ENCODE data around the gene R3HDM2. TPM values are rescaled to one million over a fixed set of nuclear protein-coding genes. Genes with fewer than 3 reads are reported as not detected.
A peak's percentile ranks its signal among the peaks of the same experiment; 100 is the strongest.
"Not testable (repeated sequence)": the region's sequence is repeated elsewhere in the genome, so short reads cannot be mapped to it uniquely, and the experiment has no call there.

Gene R3HDM2
- total RNA-seq, 2 experiments from 2014 or later, result 53.8 to 82.4 TPM

DNA sequence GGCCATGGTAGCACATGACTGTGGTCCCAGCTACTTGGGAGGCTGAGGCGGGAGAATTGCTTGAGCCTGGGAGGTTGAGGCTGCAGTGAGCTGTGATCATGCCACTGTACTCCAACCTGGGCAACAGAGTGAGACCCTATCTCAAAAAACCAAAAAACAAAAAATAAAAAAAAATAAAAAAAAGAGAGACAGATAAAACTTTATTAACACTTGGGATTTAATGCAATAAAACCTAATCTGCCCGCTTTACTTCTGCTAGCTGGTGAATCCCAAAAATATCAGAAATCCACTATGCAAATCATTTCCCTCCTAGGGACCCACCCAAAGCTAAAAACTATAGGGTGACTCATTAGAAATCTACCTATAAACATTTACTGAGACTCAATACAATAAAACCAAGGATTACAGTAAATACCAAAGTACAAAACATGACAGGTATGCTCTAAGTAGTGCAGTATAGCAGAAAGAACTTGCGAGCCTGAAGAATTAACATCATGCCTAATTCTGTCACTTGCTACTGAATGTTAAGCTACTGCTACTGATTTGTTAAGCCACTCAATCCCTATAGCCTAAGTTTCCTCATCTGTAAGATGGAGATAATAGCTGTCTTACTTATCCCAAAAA is 129.8 kb downstream of the R3HDM2 start:
- ATAC-seq (no peak), DNase-seq (no peak)
- no peaks in the 10 kb centered on the region for H3K27me3 Mint-ChIP-seq
- no peaks in the 10 kb centered on the region for H3K4me1 Mint-ChIP-seq
- H3K4me3 Mint-ChIP-seq, result no peak overlapping the region
- peaks cover 20% of the 10 kb centered on the region for H3K36me3 Mint-ChIP-seq
- no peak overlapping the region for H3K27ac Mint-ChIP-seq
- H3K9me3 Mint-ChIP-seq (ENCODE audit: low read depth), result no peaks in the 10 kb centered on the region
- CTCF ChIA-PET, result interaction anchor here (0.6 to 1.5 kb wide), 4 partner anchors 15 to 158 kb away, joined by 3 to 6 read pairs (median 4); partner anchors contain the start of gene GLI1

DNA sequence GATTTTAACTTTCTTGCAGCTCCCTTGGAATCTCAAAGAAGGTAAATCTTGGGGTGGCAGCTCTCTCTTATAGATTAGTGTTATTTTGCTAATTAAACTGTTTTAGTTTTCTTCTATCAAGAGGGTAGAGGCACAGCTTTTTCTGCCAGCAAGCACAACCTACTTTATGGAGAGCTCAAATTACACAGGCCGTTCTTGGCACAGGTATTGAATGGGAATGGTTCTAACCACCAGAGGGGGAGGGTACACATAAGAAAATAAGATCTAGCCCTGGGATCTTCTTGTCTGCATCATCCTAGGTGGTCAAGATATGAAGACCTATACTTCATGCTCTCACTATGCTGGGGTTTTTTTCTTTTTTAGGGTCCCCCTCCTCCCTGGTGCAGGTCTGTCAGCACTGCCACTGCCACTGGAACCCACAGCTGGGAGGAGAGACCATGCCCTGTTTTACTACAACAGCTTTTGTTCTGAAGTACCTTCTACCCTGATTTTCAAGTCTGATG is 131.3 kb downstream of the R3HDM2 start:
- CTCF ChIA-PET, result interaction anchor here (1.3 to 1.6 kb wide), 3 partner anchors 8 to 153 kb away, joined by 3 to 4 read pairs (median 3); no protein-coding TSS in a partner anchor
- Mint-ChIP-seq H3K36me3 (peaks cover 21% of the 10 kb centered on the region), H3K9me3 (ENCODE audit: low read depth) (no peaks in the 10 kb centered on the region), H3K27ac (no peak overlapping the region), H3K27me3 (no peaks in the 10 kb centered on the region), H3K4me3 (no peak overlapping the region), H3K4me1 (no peaks in the 10 kb centered on the region)
- DNase-seq (no peak), ATAC-seq (no peak)

DNA sequence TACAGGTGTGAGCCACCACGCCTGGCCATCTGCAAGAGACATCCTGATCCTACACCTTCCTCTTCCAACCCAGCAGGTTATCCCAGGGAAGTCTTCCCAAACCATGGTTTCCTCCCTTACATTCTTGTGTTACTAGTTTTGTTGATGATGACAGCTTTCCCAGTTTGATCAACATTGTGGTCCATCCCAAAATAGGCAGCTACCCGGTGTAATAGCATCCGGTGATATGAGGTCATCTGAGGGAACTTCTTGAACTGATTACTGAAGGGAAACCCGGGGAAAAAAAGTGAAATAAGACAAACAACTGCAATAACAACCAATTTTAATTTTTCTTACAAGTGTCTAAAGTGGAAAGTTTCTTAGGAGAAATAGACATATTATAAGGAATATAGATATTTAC is 134.6 kb downstream of the R3HDM2 start:
- no peak overlapping the region for H3K4me3 Mint-ChIP-seq
- H3K27ac Mint-ChIP-seq, result no peak overlapping the region
- no peaks in the 10 kb centered on the region for H3K27me3 Mint-ChIP-seq
- CTCF ChIA-PET, result no interaction called here
- H3K9me3 Mint-ChIP-seq (ENCODE audit: low read depth), result no peaks in the 10 kb centered on the region
- DNase-seq (no peak), ATAC-seq (no peak)
- peaks cover 21% of the 10 kb centered on the region for H3K36me3 Mint-ChIP-seq
- H3K4me1 Mint-ChIP-seq, result no peaks in the 10 kb centered on the region

GRCh38 chr12:57282073-57282472 is 148.8 kb downstream of the R3HDM2 start:
- H3K27ac Mint-ChIP-seq; H3K27me3 Mint-ChIP-seq; H3K4me3 Mint-ChIP-seq; DNase-seq; ATAC-seq; H3K9me3 Mint-ChIP-seq (ENCODE audit: low read depth); CTCF ChIA-PET: not testable (repeated sequence)
- H3K4me1 Mint-ChIP-seq, result peaks cover 16% of the 10 kb centered on the region
- peaks cover 43% of the 10 kb centered on the region for H3K36me3 Mint-ChIP-seq

GRCh38 chr12:57280211-57281062 is 150.4 kb downstream of the R3HDM2 start:
- Mint-ChIP-seq H3K4me1 (peaks cover 17% of the 10 kb centered on the region), H3K27me3 (no peaks in the 10 kb centered on the region), H3K9me3 (ENCODE audit: low read depth) (no peaks in the 10 kb centered on the region), H3K36me3 (peaks cover 43% of the 10 kb centered on the region), H3K27ac (peak overlapping the region; percentile 93), H3K4me3 (peak overlapping the region; percentile 14)
- ATAC-seq (peak; percentile 100), DNase-seq (peak; percentile 87)
- CTCF ChIA-PET, result interaction anchor here (0.6 to 2.4 kb wide), 6 partner anchors 27 to 535 kb away, joined by 3 to 10 read pairs (median 4); no protein-coding TSS in a partner anchor

DNA sequence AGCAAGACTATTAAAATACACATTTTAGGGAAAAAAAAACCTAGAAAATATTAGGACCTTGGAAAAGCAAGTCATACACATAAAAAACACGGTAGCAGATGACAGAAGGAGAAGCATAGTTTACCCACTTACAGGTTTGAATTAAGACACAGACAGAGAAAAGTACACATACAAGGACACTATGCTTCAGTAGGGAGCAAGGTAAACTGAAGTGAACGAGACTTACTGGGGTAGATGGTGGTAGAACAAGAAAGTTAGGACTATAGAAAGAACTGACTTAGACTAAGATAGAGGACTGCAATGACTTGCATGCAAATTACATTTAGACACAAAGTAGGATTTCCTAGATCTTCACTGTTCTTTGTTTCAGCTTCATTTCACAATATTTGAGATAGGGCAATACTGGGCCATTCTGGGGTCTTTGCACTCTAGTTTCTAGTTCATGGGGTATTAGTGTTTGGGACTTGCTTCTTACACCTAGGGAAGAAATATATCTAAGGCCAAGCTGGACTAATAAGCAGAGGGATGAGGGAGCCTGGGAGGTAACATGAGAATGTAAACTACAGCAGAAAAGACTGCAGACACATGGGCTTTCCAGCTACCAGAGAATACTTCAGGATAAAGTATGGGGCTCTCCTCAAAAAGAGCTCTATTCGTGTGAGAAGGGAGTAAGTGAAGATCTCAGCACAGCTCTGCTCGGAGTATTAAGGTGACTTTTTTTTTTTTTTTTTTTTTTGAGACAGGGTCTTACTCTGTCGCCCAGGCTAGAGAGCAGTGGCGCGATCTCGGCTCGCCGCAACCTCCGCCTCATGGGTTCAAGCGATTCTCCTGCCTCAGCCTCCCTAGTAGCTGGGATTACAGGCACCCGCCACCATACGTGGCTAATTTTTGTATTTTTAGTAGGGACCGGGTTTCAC is 152.1 kb downstream of the R3HDM2 start:
- ATAC-seq, result no peak
- DNase-seq, result no peak
- CTCF ChIA-PET, result interaction anchor here (0.8 to 2.2 kb wide), 6 partner anchors 8 to 36 kb away, joined by 3 to 11 read pairs (median 3); no protein-coding TSS in a partner anchor
- Mint-ChIP-seq H3K27ac (peak overlapping the region; percentile 1), H3K4me1 (peaks cover 17% of the 10 kb centered on the region), H3K36me3 (peaks cover 50% of the 10 kb centered on the region), H3K9me3 (ENCODE audit: low read depth) (no peaks in the 10 kb centered on the region), H3K4me3 (no peak overlapping the region), H3K27me3 (no peaks in the 10 kb centered on the region)

- no peak for ATAC-seq
- H3K4me3 Mint-ChIP-seq, result no peak overlapping the region
- DNase-seq, result peak; percentile 45
- H3K27ac Mint-ChIP-seq, result no peak overlapping the region
- H3K36me3 Mint-ChIP-seq, result peaks cover 48% of the 10 kb centered on the region
- CTCF ChIA-PET, result interaction anchor here (0.7 to 2.2 kb wide), 9 partner anchors 9 to 264 kb away, joined by 3 to 11 read pairs (median 4); no protein-coding TSS in a partner anchor
- H3K27me3 Mint-ChIP-seq, result no peaks in the 10 kb centered on the region
- H3K4me1 Mint-ChIP-seq, result peaks cover 17% of the 10 kb centered on the region
- H3K9me3 Mint-ChIP-seq (ENCODE audit: low read depth), result no peaks in the 10 kb centered on the region
These were observed 153.8 kb downstream of the R3HDM2 start for GRCh38 chr12:57276935-57277563.

GRCh38 chr12:57276233-57276632 is 154.6 kb downstream of the R3HDM2 start:
- not testable (repeated sequence) for H3K27me3 Mint-ChIP-seq; H3K27ac Mint-ChIP-seq; DNase-seq; ATAC-seq; H3K9me3 Mint-ChIP-seq (ENCODE audit: low read depth); H3K4me3 Mint-ChIP-seq
- Mint-ChIP-seq H3K4me1 (peaks cover 17% of the 10 kb centered on the region), H3K36me3 (peaks cover 48% of the 10 kb centered on the region)
- CTCF ChIA-PET, result interaction anchor here (0.8 to 2.2 kb wide), 4 partner anchors 10 to 180 kb away, joined by 4 to 11 read pairs (median 6); no protein-coding TSS in a partner anchor

DNA sequence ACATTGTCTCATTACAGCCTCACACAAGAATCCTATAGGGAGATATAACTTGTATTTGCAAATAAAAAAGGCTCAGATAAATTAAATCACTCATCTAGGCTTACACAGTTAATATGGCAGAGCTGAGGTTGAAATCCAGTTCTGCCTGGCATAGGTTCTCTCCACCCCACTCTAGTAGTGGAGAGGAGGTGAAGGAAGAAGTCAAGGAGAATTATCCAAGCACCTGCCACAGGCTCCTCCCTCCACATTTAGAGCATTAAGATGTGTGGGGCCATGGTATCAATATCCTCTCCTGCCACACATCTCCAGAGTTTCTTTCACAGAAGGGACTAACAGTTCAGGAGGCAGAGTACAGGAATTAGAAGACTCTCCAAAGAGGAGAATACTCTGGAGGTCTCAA is 157.3 kb downstream of the R3HDM2 start:
- Mint-ChIP-seq H3K27ac (no peak overlapping the region), H3K4me1 (peaks cover 2% of the 10 kb centered on the region), H3K36me3 (peaks cover 45% of the 10 kb centered on the region), H3K9me3 (ENCODE audit: low read depth) (no peaks in the 10 kb centered on the region), H3K4me3 (no peak overlapping the region), H3K27me3 (no peaks in the 10 kb centered on the region)
- DNase-seq (no peak), ATAC-seq (no peak)
- CTCF ChIA-PET, result interaction anchor here (1.2 to 3.4 kb wide), 3 partner anchors 31 to 60 kb away, joined by 3 to 13 read pairs (median 3); no protein-coding TSS in a partner anchor

DNA sequence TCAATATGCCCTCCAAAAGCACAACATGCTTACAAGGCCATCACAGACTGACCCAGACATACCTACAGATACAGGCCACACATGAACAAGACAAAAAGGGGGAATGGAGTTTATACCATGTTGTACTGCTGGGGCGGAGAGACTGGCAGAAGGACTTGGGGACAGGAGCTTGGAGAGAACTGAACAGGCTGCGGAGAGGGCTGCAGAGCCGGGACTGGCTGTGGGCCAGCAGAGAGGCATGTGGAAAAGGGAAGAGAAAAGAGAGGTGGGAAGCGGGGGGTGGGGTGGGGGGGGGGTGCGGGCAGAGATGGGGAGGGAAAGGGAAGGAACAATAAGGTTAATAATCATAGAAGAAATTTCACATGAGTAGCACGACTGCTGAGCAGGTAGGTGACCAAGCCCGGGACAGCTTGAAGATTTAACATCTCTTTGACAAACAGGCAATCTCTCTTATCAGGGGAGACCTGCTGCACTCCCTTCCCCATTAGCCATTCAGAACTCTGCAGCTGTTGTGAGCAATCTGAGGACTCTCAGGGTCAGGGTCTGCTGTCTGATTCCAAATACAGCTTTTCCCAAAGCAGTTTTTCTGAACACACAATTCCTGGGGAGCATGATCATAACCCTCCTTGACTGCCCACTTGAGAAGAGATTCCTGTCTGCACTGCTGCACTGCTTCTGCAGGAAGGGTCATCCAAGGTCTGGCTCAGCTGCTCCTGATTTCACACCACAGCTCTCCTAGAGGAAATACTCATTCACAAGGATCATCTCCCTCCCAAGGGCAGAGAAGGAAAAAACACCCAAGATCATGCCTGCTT is 158.3 kb downstream of the R3HDM2 start:
- no peak for DNase-seq
- no peaks in the 10 kb centered on the region for H3K27me3 Mint-ChIP-seq
- no peaks in the 10 kb centered on the region for H3K9me3 Mint-ChIP-seq (ENCODE audit: low read depth)
- H3K4me1 Mint-ChIP-seq, result peaks cover 7% of the 10 kb centered on the region
- H3K4me3 Mint-ChIP-seq, result no peak overlapping the region
- no peak overlapping the region for H3K27ac Mint-ChIP-seq
- CTCF ChIA-PET, result interaction anchor here (1.2 to 3.4 kb wide), 3 partner anchors 30 to 60 kb away, joined by 3 to 13 read pairs (median 3); no protein-coding TSS in a partner anchor
- peaks cover 44% of the 10 kb centered on the region for H3K36me3 Mint-ChIP-seq
- ATAC-seq, result no peak

GRCh38 chr12:57270966-57271470 is 159.8 kb downstream of the R3HDM2 start:
- no peaks in the 10 kb centered on the region for H3K27me3 Mint-ChIP-seq
- no peak overlapping the region for H3K4me3 Mint-ChIP-seq
- peaks cover 43% of the 10 kb centered on the region for H3K36me3 Mint-ChIP-seq
- no peaks in the 10 kb centered on the region for H3K9me3 Mint-ChIP-seq (ENCODE audit: low read depth)
- peaks cover 7% of the 10 kb centered on the region for H3K4me1 Mint-ChIP-seq
- no peak for ATAC-seq
- no peak for DNase-seq
- no peak overlapping the region for H3K27ac Mint-ChIP-seq
- CTCF ChIA-PET, result interaction anchor here (1.3 kb wide), 2 partner anchors 32 to 185 kb away, joined by 4 read pairs; no protein-coding TSS in a partner anchor
